ENCODE measurements around the gene KCNQ1.

The KCNQ1 gene

DNA sequence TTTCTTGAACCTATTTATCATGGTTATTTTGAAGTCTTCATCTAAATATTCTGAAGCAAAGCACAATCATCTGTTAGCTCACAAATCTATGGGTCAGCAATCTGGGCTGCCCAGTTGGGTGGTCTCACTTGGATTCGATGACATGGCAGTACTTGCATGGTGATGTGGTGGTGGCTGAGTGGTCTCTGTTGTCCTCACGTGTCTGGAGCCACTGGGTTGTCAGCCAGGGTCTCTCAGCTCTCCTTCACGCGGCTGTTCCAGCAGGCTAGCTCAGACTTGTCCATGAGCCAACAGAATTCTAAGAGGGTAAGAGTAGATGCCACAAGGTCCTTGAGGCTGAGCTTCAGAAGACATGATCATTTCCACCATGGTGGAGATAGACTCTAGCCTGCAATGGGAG lies 321.4 kb downstream of the KCNQ1 start:
- Histone ChIP-seq H3K4me1 (ENCODE audit: insufficient read depth, low read length) (no peaks in the 10 kb centered on the region), H4K20me1 (ENCODE audit: insufficient read depth, low read length) (peaks cover 10% of the 10 kb centered on the region), H3K36me3 (ENCODE audit: insufficient read depth, low read length) (no peaks in the 10 kb centered on the region), H3K9ac (ENCODE audit: low read depth, low read length) (no peak overlapping the region), H3K9me3 (ENCODE audit: insufficient read depth, low read length, severe bottlenecking) (no peaks in the 10 kb centered on the region), H3K27me3 (ENCODE audit: insufficient read depth, low read length, poor library complexity) (peaks cover 8% of the 10 kb centered on the region), H3K4me3 (ENCODE audit: low read depth in 1 of 2, low read length in 2 of 2) (no peak overlapping the region), H2AFZ (ENCODE audit: low read depth, low read length) (no peak overlapping the region), H3K27ac (ENCODE audit: low read length) (no peak overlapping the region), H3K4me2 (ENCODE audit: insufficient read depth, low read length) (no peak overlapping the region), H3K79me2 (ENCODE audit: insufficient read depth, low read length) (no peaks in the 10 kb centered on the region)
- no peak for DNase-seq
- TF ChIP-seq, protein P1, sequence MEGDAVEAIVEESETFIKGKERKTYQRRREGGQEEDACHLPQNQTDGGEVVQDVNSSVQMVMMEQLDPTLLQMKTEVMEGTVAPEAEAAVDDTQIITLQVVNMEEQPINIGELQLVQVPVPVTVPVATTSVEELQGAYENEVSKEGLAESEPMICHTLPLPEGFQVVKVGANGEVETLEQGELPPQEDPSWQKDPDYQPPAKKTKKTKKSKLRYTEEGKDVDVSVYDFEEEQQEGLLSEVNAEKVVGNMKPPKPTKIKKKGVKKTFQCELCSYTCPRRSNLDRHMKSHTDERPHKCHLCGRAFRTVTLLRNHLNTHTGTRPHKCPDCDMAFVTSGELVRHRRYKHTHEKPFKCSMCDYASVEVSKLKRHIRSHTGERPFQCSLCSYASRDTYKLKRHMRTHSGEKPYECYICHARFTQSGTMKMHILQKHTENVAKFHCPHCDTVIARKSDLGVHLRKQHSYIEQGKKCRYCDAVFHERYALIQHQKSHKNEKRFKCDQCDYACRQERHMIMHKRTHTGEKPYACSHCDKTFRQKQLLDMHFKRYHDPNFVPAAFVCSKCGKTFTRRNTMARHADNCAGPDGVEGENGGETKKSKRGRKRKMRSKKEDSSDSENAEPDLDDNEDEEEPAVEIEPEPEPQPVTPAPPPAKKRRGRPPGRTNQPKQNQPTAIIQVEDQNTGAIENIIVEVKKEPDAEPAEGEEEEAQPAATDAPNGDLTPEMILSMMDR (IDR thresholded peaks at IDR 0.05; ENCODE audit: borderline replicate concordance, extremely low read depth, low read length, poor library complexity, severe bottlenecking), result no peak
- no peak for TF ChIP-seq EZH2 (IDR thresholded peaks at IDR 0.05; ENCODE audit: borderline replicate concordance, low read depth, low read length, severe bottlenecking)
- no peak for ATAC-seq (ENCODE audit: insufficient read depth, low read depth)

DNA sequence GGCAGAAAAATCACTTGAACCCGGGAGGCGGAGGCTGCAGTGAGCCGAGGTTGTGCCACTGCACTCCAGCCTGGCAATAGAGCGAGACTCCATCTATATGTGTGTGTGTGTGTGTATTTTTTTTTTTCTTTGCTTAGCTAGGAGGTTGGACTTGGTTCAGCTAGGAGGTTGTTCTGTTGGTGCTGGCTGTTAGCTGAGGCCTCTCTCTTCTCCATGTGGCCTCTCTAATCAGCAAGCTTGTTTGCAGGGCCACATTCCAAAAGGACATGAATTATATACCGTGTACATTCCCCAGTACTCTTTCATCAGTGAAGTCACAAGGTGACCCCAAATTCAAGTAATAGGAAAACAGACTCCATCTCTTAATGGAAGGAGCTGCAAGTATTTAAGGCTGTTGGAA lies 322.3 kb downstream of the KCNQ1 start:
- no peak for DNase-seq
- Histone ChIP-seq H3K4me2 (ENCODE audit: insufficient read depth, low read length) (no peak overlapping the region), H3K79me2 (ENCODE audit: insufficient read depth, low read length) (no peaks in the 10 kb centered on the region), H3K9me3 (ENCODE audit: insufficient read depth, low read length, severe bottlenecking) (no peaks in the 10 kb centered on the region), H3K27ac (ENCODE audit: low read length) (no peak overlapping the region), H4K20me1 (ENCODE audit: insufficient read depth, low read length) (peaks cover 10% of the 10 kb centered on the region), H3K4me1 (ENCODE audit: insufficient read depth, low read length) (no peaks in the 10 kb centered on the region), H3K27me3 (ENCODE audit: insufficient read depth, low read length, poor library complexity) (peaks cover 8% of the 10 kb centered on the region), H3K36me3 (ENCODE audit: insufficient read depth, low read length) (no peaks in the 10 kb centered on the region), H3K4me3 (ENCODE audit: low read depth in 1 of 2, low read length in 2 of 2) (no peak overlapping the region), H3K9ac (ENCODE audit: low read depth, low read length) (no peak overlapping the region), H2AFZ (ENCODE audit: low read depth, low read length) (no peak overlapping the region)
- no peak for ATAC-seq (ENCODE audit: insufficient read depth, low read depth)
- TF ChIP-seq, protein P1 (IDR thresholded peaks at IDR 0.05; ENCODE audit: borderline replicate concordance, extremely low read depth, low read length, poor library complexity, severe bottlenecking), result no peak
- no peak for TF ChIP-seq EZH2 (IDR thresholded peaks at IDR 0.05; ENCODE audit: borderline replicate concordance, low read depth, low read length, severe bottlenecking)

DNA sequence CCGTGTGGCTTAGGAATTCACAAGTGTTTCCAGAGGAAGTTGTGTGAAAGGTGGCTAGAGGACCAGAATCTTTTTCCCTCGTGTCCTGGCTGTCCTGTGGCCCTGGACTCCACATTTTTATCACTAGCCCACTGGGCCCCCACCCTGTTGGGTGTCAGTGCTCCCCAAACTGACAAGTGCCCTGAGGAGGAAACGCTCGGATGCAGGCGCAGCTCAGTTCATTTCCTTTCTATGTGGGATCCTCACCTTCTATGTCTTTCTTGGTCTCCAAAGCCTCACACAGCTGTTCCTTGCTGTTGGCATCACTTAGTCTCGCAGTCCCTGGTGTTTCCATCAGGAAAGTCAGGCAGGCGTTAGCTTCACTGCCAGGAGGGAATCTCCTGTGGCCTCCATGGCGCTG lies 323.0 kb downstream of the KCNQ1 start:
- Histone ChIP-seq H3K79me2 (ENCODE audit: insufficient read depth, low read length) (no peaks in the 10 kb centered on the region), H3K36me3 (ENCODE audit: insufficient read depth, low read length) (no peaks in the 10 kb centered on the region), H3K9ac (ENCODE audit: low read depth, low read length) (no peak overlapping the region), H3K9me3 (ENCODE audit: insufficient read depth, low read length, severe bottlenecking) (no peaks in the 10 kb centered on the region), H3K4me1 (ENCODE audit: insufficient read depth, low read length) (no peaks in the 10 kb centered on the region), H4K20me1 (ENCODE audit: insufficient read depth, low read length) (peaks cover 13% of the 10 kb centered on the region), H2AFZ (ENCODE audit: low read depth, low read length) (no peak overlapping the region), H3K27me3 (ENCODE audit: insufficient read depth, low read length, poor library complexity) (peaks cover 13% of the 10 kb centered on the region), H3K4me3 (ENCODE audit: low read depth in 1 of 2, low read length in 2 of 2) (no peak overlapping the region), H3K4me2 (ENCODE audit: insufficient read depth, low read length) (no peak overlapping the region), H3K27ac (ENCODE audit: low read length) (no peak overlapping the region)
- DNase-seq (no peak), ATAC-seq (ENCODE audit: insufficient read depth, low read depth) (no peak)
- TF ChIP-seq, protein P1 (IDR thresholded peaks at IDR 0.05; ENCODE audit: borderline replicate concordance, extremely low read depth, low read length, poor library complexity, severe bottlenecking), result no peak
- TF ChIP-seq EZH2 (IDR thresholded peaks at IDR 0.05; ENCODE audit: borderline replicate concordance, low read depth, low read length, severe bottlenecking), result no peak
